IPS DF 6.9 (cell line): ENCODE data around the gene PGF.
"Not testable (repeated sequence)": the region's sequence is repeated elsewhere in the genome, so short reads cannot be mapped to it uniquely, and the experiment has no call there.

Experiments used
- DNase-seq: peaks from one replicate; pipeline ENCODE4 v3.0.0-alpha.2; 2013; ENCODE audit warnings: low read depth, low spot score
- H3K27ac ChIP-seq: one replicate; pipeline ENCODE4 v1.5.1; 2013; ENCODE audit warnings: low read length, control low read depth
- H3K27me3 ChIP-seq: 2 replicates; pipeline ENCODE4 v1.6.1; 2013; ENCODE audit warnings: mild to moderate bottlenecking, low read length; ENCODE audit not compliant: control insufficient read depth, insufficient read depth
- H3K36me3 ChIP-seq: 2 replicates; pipeline ENCODE4 v1.6.1; 2013; ENCODE audit warnings: low read length; ENCODE audit not compliant: control insufficient read depth, insufficient read depth
- H3K4me1 ChIP-seq: 2 replicates; pipeline ENCODE4 v1.6.1; 2013; ENCODE audit warnings: low read length; ENCODE audit not compliant: control insufficient read depth, insufficient read depth
- H3K4me3 ChIP-seq: 2 replicates; pipeline ENCODE4 v1.5.1; 2013; ENCODE audit warnings: mild to moderate bottlenecking, low read length
- H3K9me3 ChIP-seq: 2 replicates; pipeline ENCODE4 v1.6.1; 2013; ENCODE audit warnings: low read length, inconsistent platforms; ENCODE audit not compliant: control insufficient read depth, insufficient read depth
- WGBS: extraction: QIAGEN DNeasy Blood & Tissue Kit; methylation state at CpG from one replicate; pipeline ENCODE4 v1.1.7; 2013; ENCODE audit warnings: mixed read lengths, missing lambda C conversion rate; ENCODE audit not compliant: insufficient read length, insufficient coverage; 5-methylcytosine and 5-hydroxymethylcytosine counted together

The PGF gene

GRCh38 chr14:74955229-74956026 is at the start of gene PGF:
Gene PGF, minus strand, starts transcription at chr14:74955597. Its CDS starts 355 bp downstream, at chr14:74955242.
- DNase-seq = no peak
- Histone ChIP-seq H3K36me3 (no peaks in the 10 kb centered on the region), H3K9me3 (no peaks in the 10 kb centered on the region), H3K27me3 (no peaks in the 10 kb centered on the region; the same call in 1 of the 2 replicates), H3K4me3 (peak within 1 kb of the TSS; percentile 35; the same call in 1 of the 2 replicates), H3K4me1 (peaks cover 2% of the 10 kb centered on the region; the same call in 1 of the 2 replicates), H3K27ac (no peak within 1 kb of the TSS)
- WGBS = no CpG with 5 or more reads among the region's 73 CpGs

DNA sequence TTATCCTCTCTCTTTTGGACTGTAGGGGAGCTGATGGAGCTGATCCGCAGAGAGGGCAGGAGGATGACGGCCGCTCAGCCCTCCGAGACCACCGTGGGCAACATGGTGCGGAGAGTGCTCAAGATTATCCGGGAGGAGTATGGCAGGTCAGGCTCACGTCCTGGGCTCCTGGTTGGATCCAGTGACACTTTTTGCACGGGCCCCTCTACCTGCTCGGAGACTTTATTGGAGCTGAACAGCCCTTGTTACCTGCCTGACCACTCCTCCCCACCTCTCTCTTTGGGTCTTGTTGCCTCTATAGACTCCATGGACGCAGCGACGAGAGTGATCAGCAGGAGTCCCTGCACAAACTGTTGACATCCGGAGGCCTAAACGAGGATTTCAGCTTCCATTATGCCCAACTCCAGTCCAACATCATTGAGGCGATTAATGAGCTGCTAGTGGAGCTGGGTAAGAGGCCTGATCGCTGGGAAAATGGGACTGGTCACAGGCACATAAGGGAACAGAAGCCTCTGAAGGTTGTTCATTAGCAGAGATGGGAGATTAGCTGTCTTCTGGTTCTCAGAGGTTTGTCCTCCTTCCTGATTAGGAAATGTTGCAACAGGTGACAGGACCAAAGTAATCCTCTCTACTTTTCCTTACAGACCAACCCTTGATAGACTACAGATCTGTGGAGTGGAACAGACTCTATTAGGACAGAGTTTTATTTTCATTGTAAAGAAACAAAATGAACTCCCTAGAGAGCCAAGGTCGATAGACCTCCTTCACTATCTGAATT is 48.0 kb upstream of the PGF start:
- DNase-seq = no peak
- Histone ChIP-seq H3K27ac (no peak overlapping the region), H3K9me3 (no peaks in the 10 kb centered on the region)

DNA sequence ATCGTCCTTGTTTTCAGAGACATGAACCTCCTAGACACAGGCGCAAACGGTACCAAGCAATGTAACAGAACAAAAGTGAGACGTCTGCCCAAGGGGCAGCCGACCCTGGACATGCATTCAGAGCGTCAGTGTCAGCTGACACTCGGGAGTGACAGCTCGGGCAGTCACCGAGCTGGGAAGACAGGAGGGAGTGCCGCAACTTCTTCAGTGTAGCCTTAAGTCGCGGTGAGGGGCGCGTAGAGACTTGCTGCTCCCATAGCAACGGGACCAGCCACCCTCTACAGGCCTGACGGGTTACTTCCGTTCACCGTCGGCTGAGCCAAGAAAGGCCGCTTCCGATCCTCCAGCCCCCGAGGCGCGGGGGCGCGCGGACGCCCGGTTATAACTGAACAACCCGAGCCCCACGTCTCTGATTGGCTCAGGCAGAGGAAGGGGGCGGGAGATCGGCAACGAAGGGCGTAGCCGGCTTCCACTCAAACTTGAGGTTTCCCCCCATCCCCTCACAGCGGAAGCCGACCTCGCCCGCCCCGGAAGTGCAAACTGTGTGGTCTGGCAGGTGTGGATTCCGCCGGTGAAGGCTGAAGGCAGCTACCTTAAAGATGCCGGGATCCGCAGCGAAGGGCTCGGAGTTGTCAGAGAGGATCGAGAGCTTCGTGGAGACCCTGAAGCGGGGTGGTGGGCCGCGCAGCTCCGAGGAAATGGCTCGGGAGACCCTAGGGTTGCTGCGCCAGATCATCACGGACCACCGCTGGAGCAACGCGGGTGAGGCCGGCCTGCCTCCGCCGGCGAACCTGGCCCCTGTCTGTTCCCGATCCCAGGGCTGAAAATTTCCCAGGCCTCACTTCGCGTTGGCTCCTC is 47.2 kb upstream of the PGF start, which contains the start of gene EIF2B2:
EIF2B2 (plus strand) TSS at position 530 of the 858 bp plus-strand sequence; CDS start at position 600, 70 bp downstream.
- Histone ChIP-seq H3K4me3 (peak within 1 kb of the TSS; percentile 80), H3K4me1 (no peaks in the 10 kb centered on the region), H3K9me3 (no peaks in the 10 kb centered on the region), H3K27ac (no peak within 1 kb of the TSS), H3K36me3 (peaks cover 6% of the 10 kb centered on the region; the same call in 1 of the 2 replicates), H3K27me3 (no peaks in the 10 kb centered on the region)
- DNase-seq = peak; percentile 96
- no CpG with 5 or more reads among the region's 66 CpGs for WGBS

More for the DNA sequence above, 48.0 kb upstream of the PGF start:
- no peaks in the 10 kb centered on the region for H3K4me1 ChIP-seq
- H3K36me3 ChIP-seq = peaks cover 6% of the 10 kb centered on the region; the same call in 1 of the 2 replicates
- WGBS = no CpG with 5 or more reads among the region's 18 CpGs
- H3K4me3 ChIP-seq = peak overlapping the region; percentile 80
- no peaks in the 10 kb centered on the region for H3K27me3 ChIP-seq

GRCh38 chr14:75001899-75002298 is 46.5 kb upstream of the PGF start:
- Histone ChIP-seq H3K36me3 (peaks cover 6% of the 10 kb centered on the region; the same call in 1 of the 2 replicates), H3K27me3 (no peaks in the 10 kb centered on the region), H3K27ac (no peak overlapping the region), H3K4me1 (no peaks in the 10 kb centered on the region), H3K9me3 (no peaks in the 10 kb centered on the region), H3K4me3 (no peak overlapping the region; the same call in 1 of the 2 replicates)
- no peak for DNase-seq
- no CpG with 5 or more reads among the region's 1 CpG for WGBS

DNA sequence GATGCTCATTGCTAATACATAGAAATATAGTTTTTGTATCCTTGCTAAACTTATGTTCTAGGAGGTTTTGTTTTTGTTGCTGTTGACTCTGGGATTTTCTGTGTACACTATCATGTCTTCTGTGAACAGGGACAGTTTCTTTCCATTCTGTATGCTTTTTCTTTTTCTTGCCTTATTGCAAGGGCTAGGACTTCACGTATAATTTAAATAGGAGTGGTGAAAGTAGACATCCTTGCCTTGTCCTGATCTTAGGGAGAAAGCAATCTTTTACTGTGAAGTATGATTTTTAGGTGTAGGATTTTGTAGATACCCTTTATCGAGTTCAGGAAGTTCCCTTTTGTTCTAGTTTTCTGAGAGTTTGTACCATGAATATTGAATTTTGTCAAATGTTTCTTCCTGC is 45.9 kb upstream of the PGF start:
- Histone ChIP-seq H3K36me3 (no peaks in the 10 kb centered on the region), H3K27me3 (no peaks in the 10 kb centered on the region), H3K27ac (no peak overlapping the region), H3K4me3 (no peak overlapping the region), H3K4me1 (no peaks in the 10 kb centered on the region), H3K9me3 (no peaks in the 10 kb centered on the region)
- WGBS = no CpG with 5 or more reads among the region's 2 CpGs
- no peak for DNase-seq

GRCh38 chr14:74995781-74996180 is 40.4 kb upstream of the PGF start:
- no CpG with 5 or more reads among the region's 7 CpGs for WGBS
- not testable (repeated sequence) for H3K36me3 ChIP-seq, H3K4me3 ChIP-seq, H3K4me1 ChIP-seq, DNase-seq, H3K27ac ChIP-seq, H3K9me3 ChIP-seq, H3K27me3 ChIP-seq

GRCh38 chr14:74994182-74994581 is 38.8 kb upstream of the PGF start:
- H3K27ac ChIP-seq, H3K4me1 ChIP-seq, H3K36me3 ChIP-seq, H3K27me3 ChIP-seq, H3K9me3 ChIP-seq, H3K4me3 ChIP-seq, DNase-seq: not testable (repeated sequence)
- WGBS = no CpG with 5 or more reads among the region's 28 CpGs

DNA sequence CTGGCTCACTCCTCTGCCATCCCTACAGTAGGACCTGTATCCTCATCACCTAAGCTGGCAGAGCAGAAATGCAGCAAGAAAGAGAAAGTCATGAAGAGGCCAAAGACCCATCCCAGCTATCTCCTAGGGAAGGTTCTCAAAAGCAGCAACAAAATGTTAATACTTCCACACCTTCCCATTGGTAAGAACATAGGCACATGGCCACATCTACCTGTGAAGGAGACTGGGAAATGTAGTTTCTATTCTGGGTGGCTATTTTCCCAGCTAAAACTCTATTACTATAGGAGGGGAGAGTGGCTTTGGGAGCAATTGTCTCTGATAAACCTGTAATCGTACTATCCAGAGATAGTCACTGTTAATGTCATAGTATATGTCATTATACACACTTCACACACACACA is 33.6 kb upstream of the PGF start:
- no peak overlapping the region for H3K4me3 ChIP-seq
- WGBS = no CpG with 5 or more reads among the region's 1 CpG
- no peak overlapping the region for H3K27ac ChIP-seq
- no peaks in the 10 kb centered on the region for H3K36me3 ChIP-seq
- no peak for DNase-seq
- H3K4me1 ChIP-seq = 0 out of 2 replicates have a peak, but pooled peaks cover 3% of the 10 kb centered on the region
- H3K27me3 ChIP-seq = no peaks in the 10 kb centered on the region
- H3K9me3 ChIP-seq = no peaks in the 10 kb centered on the region

DNA sequence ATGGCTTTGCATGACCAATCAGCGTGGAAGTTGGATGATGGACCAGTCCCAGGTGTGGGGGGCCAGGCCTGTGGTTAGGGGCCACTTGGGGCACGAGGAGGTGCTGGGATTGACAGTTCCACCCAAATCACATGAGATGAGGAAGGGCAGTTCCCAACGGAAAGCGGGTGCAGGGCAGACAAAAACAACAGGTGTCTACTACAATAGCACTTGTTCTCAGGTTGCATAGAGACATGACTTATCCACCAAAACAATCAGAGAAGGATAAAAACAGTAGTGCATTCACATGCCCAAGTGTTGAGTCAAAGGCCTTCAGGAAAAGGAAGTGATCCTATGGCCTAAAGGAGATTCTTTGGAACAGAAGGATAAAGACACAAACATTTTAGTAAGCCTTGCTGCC is 32.7 kb upstream of the PGF start:
- H3K4me1 ChIP-seq = 0 out of 2 replicates have a peak, but pooled peaks cover 3% of the 10 kb centered on the region
- WGBS = no CpG with 5 or more reads among the region's 4 CpGs
- H3K9me3 ChIP-seq = no peaks in the 10 kb centered on the region
- H3K4me3 ChIP-seq = no peak overlapping the region
- no peak for DNase-seq
- H3K36me3 ChIP-seq = no peaks in the 10 kb centered on the region
- H3K27ac ChIP-seq = no peak overlapping the region
- no peaks in the 10 kb centered on the region for H3K27me3 ChIP-seq

DNA sequence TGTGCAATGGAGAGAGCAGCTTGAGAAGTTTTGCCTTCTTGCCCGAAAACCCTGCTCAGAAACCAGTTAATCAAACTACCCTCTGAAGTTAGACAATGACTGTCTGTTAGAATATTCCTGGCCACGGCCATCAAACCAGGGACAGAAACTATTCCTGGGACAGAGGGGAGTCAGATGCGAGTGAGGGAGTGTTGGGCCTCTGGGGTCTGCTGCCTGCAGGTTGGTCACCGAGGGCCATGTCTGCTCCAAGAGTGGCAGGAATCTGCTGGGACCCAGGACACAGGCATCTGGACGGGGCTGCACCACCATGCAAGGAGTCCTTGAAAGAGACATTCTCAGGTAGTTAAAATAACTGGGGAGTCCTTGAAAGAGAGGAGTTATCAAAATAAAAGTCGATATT is 30.4 kb upstream of the PGF start:
- Histone ChIP-seq H3K4me3 (no peak overlapping the region), H3K36me3 (no peaks in the 10 kb centered on the region), H3K9me3 (no peaks in the 10 kb centered on the region), H3K27ac (no peak overlapping the region), H3K27me3 (no peaks in the 10 kb centered on the region), H3K4me1 (peaks cover 6% of the 10 kb centered on the region; the same call in 1 of the 2 replicates)
- DNase-seq = no peak
- WGBS = no CpG with 5 or more reads among the region's 6 CpGs
